WERI-Rb-1 (cell line): Measurements from ENCODE around the gene PRKD1.

ENCODE experiments used
- DNase-seq: peaks from one replicate; pipeline ENCODE4 v3.0.0-alpha.2; 2020
- H3K27ac ChIP-seq: fragments of 250-450 bp; sonication (Bioruptor Pico); 2 replicates; pipeline ENCODE4 v1.5.1; 2020; ENCODE audit warnings: mild to moderate bottlenecking, moderate library complexity
- H3K27me3 ChIP-seq: fragments of 250-450 bp; sonication (Bioruptor Pico); 2 replicates; pipeline ENCODE4 v1.5.1; 2021; ENCODE audit warnings: mild to moderate bottlenecking, low read depth, moderate library complexity; ENCODE audit not compliant: insufficient read depth, severe bottlenecking
- H3K36me3 ChIP-seq: fragments of 250-450 bp; sonication (Bioruptor Pico); 2 replicates; pipeline ENCODE4 v1.5.1; 2020; ENCODE audit warnings: mild to moderate bottlenecking, moderate library complexity
- H3K4me3 ChIP-seq: 2 replicates; pipeline ENCODE4 v1.5.1; 2011; ENCODE audit warnings: low read depth, mild to moderate bottlenecking, control low read depth, low read length
- H3K9me3 ChIP-seq: fragments of 250-450 bp; sonication (Bioruptor Pico); 2 replicates; pipeline ENCODE4 v1.5.1; 2021; ENCODE audit warnings: mild to moderate bottlenecking, moderate library complexity; ENCODE audit not compliant: severe bottlenecking
- CTCF ChIP-seq: IDR thresholded peaks from 2 replicates; pipeline ENCODE4 v1.5.1; 2011; ENCODE audit warnings: low read depth, mild to moderate bottlenecking, control low read depth, inconsistent platforms, low read length

The PRKD1 gene

DNA sequence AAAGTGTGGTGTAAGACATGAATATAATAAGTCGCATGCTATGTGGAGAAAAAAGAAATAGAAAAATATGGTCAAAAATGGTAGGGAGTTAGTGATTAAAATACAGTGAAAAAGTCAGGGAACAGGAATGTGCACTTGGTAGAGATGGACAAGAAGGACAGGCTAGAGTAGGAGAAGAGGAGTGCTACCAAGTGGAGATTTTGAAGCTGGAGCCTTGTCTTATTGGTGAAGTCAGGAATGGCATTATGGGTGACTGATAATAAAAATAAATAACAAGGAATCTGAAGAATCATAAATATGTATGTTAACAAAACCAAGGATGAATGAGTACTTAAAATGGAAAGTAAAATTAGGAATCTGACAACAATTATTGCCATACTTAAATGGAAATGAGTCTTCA lies 204.8 kb downstream of the PRKD1 start:
- Histone ChIP-seq H3K36me3 (no peaks in the 10 kb centered on the region), H3K27me3 (no peaks in the 10 kb centered on the region), H3K4me3 (no peak overlapping the region), H3K27ac (no peak overlapping the region), H3K9me3 (no peaks in the 10 kb centered on the region)
- no peak for TF ChIP-seq CTCF
- no peak for DNase-seq

DNA sequence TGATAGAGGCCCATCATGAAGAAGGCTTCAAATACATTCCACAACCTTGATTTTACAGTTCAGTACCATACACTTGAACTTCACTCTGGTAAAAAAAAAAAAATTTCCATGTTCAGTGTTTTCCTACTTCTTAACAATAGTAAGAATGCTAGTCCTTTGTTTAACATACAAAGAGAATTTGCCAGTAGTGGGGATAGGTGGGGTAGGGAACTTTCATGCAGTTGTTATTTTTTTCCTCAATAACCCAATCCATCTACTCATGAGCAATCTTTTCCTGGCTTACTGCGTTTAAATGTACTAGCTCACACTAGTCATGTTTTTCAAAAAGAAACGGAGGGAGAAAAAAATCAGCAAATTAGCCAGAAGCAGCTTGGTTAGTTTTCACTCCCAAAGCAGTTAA lies 206.1 kb downstream of the PRKD1 start:
- H3K27me3 ChIP-seq = no peaks in the 10 kb centered on the region
- H3K36me3 ChIP-seq = no peaks in the 10 kb centered on the region
- H3K9me3 ChIP-seq = no peaks in the 10 kb centered on the region
- TF ChIP-seq CTCF = no peak
- no peak for DNase-seq
- H3K27ac ChIP-seq = no peak overlapping the region
- H3K4me3 ChIP-seq = no peak overlapping the region

GRCh38 chr14:29717901-29718300 lies 209.7 kb downstream of the PRKD1 start:
- Histone ChIP-seq H3K27me3 (no peaks in the 10 kb centered on the region), H3K4me3 (no peak overlapping the region)

GRCh38 chr14:29716150-29716549 lies 211.5 kb downstream of the PRKD1 start:
- Histone ChIP-seq H3K27ac (no peak overlapping the region), H3K36me3 (no peaks in the 10 kb centered on the region), H3K4me3 (no peak overlapping the region), H3K9me3 (no peaks in the 10 kb centered on the region), H3K27me3 (no peaks in the 10 kb centered on the region)
- no peak for DNase-seq
- TF ChIP-seq CTCF = no peak

More at GRCh38 chr14:29717901-29718300, 209.7 kb downstream of the PRKD1 start:
- Histone ChIP-seq H3K27ac (no peak overlapping the region), H3K9me3 (no peaks in the 10 kb centered on the region), H3K36me3 (no peaks in the 10 kb centered on the region)
- DNase-seq = no peak
- no peak for TF ChIP-seq CTCF

DNA sequence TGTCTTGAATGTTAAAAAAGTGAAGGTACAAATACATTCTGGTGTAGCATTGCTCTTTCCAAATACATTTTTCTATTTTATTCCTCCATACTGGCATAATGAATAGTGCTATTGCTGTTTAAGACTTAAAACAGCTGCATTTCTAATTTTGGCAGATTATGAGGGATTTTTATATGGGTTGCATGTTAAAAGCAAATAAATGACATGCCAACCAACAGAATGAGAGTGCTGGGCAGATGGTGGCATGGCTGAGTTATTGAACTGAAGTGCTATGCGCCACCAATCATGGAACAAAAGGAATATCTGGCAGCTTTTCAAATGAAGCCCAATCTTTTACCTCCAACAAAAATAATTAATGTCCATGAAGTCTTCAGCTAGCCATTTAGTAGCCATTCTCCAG lies 215.0 kb downstream of the PRKD1 start:
- TF ChIP-seq CTCF = no peak
- no peak for DNase-seq
- H3K4me3 ChIP-seq = no peak overlapping the region
- H3K9me3 ChIP-seq = no peaks in the 10 kb centered on the region
- no peaks in the 10 kb centered on the region for H3K36me3 ChIP-seq
- H3K27me3 ChIP-seq = no peaks in the 10 kb centered on the region
- no peak overlapping the region for H3K27ac ChIP-seq

- H3K36me3 ChIP-seq = no peaks in the 10 kb centered on the region
- no peaks in the 10 kb centered on the region for H3K27me3 ChIP-seq
- H3K27ac ChIP-seq = no peak overlapping the region
- TF ChIP-seq CTCF = peak; percentile 30; the same call in 1 of the 2 replicates
- no peak for DNase-seq
- H3K9me3 ChIP-seq = no peaks in the 10 kb centered on the region
- no peak overlapping the region for H3K4me3 ChIP-seq
Observed at GRCh38 chr14:29710015-29710414, 217.6 kb downstream of the PRKD1 start.
